Measurements from ENCODE around the gene DPP3.

Gene DPP3

DNA sequence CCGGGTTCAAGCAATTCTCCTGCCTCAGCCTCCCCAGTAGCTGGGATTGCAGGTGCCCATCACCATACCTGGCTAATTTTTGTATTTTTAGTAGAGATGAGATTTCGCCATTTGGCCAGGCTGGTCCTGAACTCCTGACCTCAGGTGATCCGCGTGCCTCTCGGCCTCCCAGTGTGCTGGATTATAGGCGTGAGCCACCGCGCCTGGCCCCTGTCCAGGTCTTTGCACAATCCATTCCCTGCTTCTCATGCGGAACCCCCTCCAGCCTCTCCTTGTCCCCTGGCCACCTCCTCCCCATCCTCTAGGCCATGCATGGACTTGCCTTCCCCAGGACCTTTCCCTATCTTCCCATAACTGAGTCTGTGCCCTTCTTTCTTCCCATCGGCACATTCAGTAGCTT lies 8.7 kb downstream of the DPP3 start:
- no peak for DNase-seq (ENCODE audit: low read depth)

DNA sequence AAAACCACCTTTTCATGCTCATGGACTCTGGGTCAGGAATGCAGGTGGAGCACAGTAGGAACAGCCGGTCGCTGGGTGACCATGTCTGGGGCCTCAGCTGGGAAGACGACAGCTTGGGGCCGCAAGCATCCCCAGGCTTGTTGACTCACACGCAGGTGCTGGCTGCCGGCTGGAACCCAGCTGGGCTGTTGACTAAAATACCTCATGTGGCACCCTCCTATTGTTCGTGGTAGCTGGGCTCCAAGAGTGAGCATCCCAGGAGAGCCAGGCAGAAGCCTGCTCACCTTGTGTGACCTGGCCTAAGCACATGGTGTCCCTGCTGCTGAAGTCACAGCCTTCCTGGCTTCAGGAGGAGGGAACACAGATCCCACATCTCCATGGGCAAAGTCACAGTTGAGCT lies 9.4 kb downstream of the DPP3 start:
- no peak for DNase-seq (ENCODE audit: low read depth)

DNA sequence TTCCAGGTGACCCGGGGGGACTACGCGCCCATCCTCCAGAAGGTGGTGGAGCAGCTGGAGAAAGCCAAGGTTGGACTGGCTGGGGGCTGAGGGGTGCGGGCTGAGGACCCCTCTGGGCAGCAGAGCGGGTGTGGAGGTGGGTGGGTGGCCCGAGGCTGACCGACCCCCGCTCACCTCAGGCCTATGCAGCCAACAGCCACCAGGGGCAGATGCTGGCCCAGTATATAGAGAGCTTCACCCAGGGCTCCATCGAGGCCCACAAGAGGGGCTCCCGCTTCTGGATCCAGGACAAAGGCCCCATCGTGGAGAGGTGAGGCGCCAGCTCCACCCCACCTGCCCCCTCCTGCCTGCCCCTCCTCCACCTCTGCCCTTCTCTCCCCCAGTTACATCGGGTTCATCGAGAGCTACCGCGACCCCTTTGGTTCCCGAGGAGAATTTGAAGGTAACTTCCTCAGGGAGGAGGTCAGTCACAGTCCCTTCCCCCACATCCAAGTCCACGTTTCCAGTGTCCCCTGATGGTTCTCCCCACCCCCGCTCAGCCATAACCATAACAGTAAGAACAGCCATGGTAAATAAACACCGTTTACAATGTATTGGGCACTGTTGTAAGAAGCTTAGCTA lies 11.2 kb downstream of the DPP3 start:
- DNase-seq (ENCODE audit: low read depth): no peak

DNA sequence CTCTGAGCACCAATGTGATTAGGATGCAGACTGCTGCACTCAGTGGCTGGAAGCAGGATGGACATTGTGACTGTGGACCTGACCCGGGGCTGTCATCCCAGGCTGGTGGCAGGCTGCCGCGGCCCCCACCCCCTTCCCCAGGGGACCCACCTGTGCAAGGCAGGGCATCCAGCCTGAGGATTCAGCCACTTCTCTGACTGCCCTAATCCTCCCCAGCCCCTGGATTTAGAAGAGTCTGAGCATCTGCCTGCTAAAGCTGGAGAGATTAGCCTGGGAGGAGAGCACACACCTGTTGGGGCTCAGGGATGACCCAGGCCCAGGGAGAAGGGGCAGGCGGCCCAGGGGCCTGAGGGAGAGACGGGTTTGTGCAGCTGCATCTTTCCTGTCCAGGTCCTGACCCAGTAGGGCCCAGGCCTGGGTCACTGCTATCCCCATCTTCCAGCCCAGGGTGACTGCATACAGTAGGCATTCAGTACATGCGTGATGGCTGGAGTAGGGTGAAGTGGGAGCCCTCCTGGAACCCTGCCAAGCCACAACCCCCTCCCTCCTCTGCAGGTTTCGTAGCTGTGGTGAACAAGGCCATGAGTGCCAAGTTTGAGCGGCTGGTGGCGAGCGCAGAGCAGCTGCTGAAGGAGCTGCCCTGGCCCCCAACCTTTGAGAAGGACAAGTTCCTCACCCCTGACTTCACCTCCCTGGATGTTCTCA lies 12.1 kb downstream of the DPP3 start:
- DNase-seq (ENCODE audit: low read depth): no peak

DNA sequence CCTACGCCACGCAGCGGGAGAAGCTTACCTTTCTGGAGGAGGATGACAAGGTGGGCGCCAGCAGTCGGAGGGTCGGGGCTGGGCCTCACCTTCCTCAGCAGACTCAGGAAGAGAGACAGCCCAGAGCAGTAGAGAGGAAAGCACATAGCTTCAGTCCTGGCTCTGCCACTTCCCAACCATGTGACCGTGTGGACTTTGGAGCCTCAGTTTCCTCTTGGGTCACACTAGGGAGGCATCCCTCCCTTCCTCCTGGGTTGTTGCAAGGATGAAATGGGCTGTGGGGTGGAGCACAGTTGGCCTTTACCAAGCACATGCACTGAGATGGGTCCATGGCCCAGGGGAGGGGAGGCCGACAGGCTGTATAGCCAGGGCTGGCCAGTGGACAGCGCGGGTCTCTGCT lies 12.9 kb downstream of the DPP3 start:
- DNase-seq (ENCODE audit: low read depth): no peak

DNA sequence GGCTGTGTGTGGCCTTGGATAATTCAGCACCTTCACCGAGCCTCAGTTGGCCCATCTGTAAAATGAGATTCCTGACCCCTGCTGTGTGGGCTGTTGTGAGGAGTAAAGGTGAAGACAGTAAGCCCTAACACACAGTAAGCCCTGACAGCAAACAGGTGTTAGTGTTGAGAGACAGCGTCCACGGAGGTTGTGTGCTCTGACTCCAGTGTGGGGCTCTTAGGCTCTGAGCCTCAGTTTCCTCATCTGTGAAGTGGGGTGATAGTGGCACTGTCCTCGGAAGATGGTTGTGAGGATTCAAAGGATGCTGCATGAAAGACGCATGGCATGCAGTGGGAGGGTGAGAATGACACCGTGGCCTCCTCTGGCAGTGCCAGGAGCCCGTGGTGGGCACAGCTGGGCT lies 14.2 kb downstream of the DPP3 start:
- no peak for DNase-seq (ENCODE audit: low read depth)

DNA sequence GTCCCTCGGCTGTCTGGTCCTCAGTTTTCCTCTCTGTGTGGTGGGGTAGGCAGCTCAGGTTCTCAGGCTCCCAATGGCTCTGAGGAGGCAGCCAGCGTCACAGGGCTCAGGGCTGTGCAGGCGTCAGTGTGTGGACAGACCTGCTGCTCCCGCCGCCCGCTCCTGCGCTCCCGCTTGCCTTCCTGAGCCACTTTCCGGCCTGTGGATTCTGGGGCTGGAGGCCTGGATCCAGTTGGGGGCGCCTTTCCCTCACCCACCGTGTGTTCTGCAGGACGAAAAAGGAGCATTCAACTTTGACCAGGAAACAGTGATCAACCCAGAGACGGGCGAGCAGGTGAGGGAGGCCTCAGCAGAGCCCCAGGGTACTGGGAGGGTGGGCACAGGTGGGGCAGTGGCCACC lies 14.7 kb downstream of the DPP3 start:
- no peak for DNase-seq (ENCODE audit: low read depth)

DNA sequence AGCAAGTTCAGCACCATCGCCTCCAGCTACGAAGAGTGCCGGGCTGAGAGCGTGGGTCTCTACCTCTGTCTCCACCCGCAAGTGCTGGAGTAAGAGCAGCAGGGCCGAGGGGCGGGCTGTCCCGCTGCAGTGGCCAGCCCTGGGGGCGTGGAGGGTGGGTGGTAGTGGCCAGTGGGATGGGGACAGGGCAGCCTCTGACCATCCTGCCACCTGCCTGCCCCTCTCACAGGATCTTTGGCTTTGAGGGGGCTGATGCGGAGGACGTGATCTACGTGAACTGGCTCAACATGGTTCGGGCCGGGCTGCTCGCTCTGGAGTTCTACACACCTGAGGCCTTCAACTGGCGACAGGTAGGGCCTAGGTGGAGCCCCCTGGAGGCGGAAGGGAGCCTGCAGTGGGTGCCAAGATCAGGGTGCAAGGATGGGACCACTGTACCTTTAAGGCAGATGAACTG lies 15.2 kb downstream of the DPP3 start:
- no peak for DNase-seq (ENCODE audit: low read depth)

DNA sequence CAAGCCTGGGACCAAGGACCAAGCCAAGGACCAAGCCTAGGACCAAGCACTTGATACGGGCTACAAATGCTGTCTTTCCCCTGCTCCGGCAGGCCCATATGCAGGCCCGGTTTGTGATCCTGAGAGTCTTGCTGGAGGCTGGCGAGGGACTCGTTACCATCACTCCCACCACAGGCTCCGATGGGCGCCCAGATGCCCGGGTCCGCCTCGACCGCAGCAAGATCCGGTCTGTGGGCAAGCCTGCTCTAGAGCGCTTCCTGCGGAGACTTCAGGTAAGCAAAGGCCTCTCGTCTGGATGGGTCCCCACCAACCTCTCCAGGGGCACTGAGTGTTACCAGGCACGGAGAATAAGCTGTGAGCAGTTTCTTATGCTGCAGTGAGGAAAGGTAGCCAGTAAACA lies 17.0 kb downstream of the DPP3 start:
- no peak for DNase-seq (ENCODE audit: low read depth)

DNA sequence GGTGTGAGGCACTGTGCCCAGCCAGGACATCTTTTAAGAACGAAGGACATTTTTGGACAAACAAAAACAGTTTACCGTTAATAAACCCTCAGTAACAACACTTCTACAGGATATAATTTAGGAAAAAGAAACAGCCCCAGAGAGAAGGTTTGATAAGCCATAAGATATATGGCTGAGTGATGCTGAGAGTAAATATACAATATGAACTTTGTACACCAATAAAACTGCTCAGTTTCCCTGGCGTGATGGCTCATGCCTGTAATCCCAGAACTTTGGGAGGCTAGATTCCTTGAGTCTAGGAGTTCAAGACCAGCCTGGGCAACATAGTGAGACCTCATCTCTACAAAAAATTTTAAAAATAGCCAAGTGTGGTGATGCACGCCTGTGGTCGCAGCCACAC lies 18.3 kb downstream of the DPP3 start:
- DNase-seq (ENCODE audit: low read depth): no peak

DNA sequence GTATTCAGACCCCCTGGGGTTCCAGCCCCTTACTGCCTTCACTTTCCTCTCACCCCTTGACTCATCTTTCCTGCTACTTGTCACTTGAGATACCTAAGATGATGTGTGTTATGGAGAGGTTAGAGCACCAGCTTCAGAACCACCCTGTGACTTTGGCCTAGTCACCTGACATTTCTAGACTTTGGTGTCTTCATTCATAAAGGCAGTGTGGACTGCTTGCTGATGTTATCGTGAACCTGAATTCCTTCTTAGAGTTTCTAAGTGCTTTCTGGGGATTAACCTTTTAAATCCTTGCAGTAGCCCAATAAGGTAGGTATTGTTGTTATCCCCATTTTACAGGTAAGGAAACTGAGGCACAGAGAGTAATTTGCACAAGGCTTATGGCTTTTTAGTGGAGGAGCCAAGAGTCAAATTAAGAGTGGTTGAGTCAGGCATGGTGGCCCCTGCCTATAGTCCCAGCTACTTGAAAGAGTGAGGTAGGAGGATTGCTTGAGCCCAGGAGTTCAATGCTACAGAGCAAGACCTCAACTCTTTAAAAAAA lies 25.1 kb downstream of the DPP3 start:
- DNase-seq (ENCODE audit: low read depth): no peak

DNA sequence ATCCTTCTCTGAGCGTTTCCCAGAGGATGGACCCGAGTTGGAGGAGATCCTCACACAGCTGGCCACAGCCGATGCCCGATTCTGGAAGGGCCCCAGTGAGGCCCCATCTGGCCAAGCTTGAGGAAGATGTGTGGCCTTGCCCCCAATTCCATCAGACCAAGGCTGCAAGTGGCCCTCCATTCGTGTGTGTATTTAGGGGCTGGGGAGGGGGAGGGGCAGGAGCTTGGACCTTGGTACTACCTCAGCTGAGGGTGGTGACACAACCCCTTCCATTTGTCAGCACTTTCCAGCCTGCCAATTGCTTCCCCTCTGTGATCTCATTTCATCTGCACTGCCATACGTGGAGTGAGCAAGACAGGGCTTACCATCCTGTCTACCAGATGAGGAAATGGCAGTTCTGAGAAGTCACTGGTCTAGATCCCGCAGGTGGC lies 28.9 kb downstream of the DPP3 start:
- no peak for DNase-seq (ENCODE audit: low read depth)

DNA sequence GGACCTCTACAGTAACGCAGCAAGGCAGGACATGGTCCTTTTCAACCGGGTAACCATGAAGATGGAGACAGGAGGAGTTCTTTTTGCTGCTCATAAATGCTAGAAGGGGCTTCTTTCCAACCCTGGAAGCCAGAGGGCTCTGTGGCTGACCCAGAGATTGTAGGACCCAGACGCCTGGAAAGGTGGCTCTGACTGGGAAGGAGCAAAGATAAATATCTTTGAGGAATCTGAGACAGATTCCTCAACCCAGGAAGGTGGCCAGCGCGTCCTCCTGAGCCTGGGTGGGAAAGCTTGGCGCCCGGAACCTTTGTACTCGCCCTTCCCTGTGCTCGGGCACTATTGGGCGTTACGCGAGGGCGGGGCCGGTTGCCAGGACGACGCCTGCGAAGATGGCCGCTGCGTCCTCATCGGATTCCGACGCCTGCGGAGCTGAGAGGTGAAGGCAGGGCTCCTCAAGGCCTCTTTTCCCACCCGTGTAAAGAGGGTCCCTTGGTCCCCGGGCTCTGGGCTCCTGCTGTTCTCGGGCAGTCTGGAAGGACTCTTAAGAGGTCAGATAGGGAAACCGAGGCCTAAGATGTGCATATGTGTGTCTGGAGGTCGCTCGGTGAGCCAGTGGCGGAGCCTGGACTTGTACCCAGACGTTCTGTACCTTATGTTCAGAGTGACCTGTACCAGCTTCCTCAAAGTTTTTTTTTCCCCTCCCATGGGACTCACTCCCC lies 30.2 kb downstream of the DPP3 start, which contains the start of gene BBS1:
Gene BBS1 (plus strand): TSS at position 365 of the 719 bp plus-strand sequence. CDS start 25 bp downstream, at position 390.
- DNase-seq (ENCODE audit: low read depth): peak; percentile 71

DNA sequence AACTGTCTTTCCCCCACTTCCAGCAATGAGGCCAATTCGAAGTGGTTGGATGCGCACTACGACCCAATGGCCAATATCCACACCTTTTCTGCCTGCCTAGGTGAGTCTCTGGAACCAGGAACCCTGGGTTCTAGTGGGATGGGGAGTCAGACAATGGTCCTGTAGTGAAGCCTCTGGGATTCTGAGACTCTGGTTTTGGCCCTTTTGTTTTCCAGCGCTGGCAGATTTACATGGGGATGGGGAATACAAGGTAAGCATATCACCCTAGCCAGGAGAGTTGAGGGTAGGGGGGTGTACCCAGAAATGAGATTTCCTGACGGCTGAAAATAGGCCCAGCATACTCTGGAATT lies 30.7 kb downstream of the DPP3 start:
- no peak for DNase-seq (ENCODE audit: low read depth)

DNA sequence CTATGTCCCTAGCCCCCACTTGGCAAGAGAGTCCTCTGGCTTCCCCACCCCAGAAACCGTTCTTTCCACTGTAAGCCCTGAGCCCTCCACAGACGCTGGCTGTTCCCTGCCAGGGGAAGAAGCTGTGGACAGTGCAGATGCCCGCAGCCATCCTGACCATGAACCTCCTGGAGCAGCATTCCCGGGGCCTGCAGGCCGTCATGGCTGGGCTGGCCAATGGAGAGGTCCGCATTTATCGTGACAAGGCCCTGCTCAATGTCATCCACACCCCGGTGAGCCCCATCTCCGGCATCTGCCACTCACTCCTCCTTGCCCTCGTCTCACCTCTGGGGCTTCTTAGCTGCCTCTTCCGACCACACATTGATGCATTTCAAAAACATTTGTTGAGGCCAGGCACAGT lies 43.4 kb downstream of the DPP3 start:
- no peak for DNase-seq (ENCODE audit: low read depth)

DNA sequence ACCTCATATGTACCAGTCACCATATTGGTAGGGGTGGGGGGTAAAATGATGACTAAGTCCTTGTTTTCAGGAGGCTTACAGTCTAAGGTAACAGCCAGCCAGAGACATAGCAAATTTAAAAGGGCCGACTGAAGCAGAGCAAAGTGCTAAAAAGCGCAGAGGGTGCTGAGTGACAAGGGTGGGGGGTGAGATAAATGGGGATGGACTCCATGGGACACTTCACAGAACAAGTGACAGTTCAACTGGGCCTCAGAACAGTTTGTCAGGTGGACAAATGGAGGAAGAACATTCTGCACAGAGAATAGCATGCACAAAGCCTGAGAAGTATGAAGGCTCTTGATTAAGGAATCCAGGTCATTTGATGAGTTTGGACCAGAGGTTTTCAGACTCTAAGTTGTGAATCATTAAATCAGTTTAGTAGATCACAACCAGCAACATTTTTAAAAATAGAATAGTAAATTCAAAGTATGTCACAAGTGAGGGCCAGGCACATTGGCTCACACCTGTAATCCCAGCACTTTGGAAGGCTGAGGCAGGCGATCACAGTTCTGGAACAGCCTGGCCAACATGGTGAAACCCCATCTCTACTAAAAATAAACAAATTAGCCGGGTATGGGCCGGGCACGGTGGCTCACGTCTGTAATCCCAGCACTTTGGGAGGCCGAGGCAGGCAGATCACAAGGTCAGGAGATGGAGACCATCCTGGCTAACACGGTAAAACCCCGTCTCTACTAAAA lies 44.2 kb downstream of the DPP3 start:
- no peak for DNase-seq (ENCODE audit: low read depth)

DNA sequence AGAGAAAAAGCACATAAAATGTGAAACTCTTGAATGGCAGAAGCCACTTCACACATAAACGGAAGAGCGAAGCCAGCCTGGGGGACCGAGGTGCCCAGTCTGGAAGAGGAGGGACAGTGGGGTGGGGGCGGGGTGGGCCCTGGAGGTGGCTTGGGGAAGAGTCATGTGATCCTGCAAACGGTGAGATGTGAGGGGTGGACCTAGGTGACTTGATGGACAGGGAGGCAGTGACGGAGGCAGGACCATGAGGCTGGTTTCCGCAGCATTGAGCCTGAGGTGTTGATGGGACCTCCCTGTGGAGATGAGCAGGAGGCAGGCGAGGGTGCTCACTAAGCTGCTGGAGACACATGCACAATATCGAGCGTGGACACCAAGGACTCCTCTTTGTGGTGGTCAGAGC lies 48.8 kb downstream of the DPP3 start:
- no peak for DNase-seq (ENCODE audit: low read depth)

DNA sequence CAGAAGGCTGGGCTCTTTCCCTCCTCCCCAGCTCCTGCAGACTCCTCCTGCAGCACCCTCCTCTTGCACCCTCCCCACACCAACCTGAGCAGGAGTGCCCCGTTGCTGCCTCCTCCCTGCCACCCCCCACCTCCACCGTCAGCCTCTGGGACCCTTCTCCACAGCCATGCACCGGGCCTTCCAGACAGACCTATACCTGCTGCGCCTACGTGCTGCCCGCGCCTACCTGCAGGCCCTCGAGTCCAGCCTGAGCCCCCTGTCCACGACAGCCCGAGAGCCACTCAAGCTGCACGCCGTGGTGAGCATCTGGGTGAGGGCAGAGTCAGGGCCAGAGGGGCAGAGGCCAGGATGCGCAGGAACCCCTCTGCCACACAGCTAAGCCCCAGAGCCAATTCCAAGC lies 49.4 kb downstream of the DPP3 start:
- no peak for DNase-seq (ENCODE audit: low read depth)

DNA sequence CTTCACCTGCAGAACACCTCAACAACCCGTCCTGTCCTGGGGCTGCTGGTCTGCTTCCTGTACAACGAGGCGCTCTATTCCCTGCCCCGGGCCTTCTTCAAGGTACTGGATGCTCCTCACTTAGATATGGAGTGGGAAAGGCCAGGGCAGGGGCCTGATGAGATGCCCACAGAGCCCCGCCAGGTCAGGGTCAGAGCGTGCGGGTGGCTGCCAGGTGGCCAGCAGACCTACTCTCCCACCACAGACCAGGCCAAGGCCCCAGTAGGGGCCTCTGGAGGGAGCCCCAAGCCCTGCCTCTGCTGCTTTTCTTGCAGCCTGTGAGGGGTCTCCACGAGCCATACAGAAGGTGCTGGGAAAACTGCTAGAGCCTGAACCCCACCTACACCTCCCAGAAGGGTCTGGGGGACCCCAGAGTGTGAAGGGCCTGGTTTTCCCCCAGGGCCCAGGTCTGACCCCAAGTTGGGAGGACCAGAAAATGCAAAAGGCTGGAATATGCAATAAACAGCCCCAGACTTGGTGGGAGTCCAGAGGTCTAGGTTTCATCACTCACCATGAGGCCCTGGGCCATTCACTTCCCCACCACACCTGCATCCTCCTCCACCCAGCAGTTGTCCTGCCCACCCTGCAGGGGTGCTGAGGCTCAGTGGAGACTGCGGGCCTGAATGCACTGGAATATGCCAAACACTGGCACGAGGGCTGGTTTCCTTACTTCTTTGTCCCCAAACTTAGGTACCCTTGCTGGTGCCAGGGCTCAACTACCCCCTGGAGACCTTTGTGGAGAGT lies 50.9 kb downstream of the DPP3 start:
- DNase-seq (ENCODE audit: low read depth): no peak

DNA sequence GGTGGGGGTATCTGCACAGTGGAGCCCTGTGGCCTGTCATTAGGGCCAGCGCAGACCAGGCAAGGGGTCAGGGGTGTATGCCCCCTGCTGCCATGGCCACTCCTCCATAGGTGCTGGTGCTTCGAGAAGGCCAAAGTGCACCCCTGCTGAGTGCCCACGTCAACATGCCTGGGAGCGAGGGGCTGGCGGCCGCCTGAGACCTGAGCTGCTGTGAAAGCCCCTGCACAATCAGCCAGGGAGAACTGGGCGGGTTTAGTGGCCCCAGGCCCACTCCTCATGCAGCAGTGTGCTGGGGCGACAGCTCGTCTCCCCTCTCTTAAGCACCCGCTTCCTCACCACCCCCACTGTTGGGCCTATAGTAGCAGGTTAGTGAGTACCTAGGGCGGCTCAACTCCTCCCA lies 51.6 kb downstream of the DPP3 start:
- no peak for DNase-seq (ENCODE audit: low read depth)

DNA sequence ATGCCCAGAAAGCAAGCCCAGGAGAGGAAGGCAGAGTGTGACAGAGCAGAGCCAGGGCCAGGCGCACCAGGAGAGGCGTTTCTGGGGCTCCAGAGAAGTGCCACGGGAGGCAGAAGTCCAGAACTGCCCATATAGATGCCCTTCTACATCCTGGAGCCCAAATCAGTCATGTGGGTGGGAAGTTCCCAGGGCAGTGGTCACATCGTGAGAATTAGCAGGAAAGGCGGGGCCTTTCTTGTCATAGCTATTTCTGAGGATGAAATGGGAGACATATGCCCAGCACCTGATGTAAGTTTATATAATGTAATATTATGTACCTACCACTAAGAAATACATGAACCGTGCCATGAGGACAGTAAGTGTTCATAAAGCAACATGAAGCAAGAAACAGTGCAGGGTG lies 52.5 kb downstream of the DPP3 start:
- DNase-seq (ENCODE audit: low read depth): no peak

Data from stimulated activated CD8-positive, alpha-beta memory T cell treated with anti-CD3 and anti-CD28 coated beads, Interleukin-7, amount 100 ng/mL, for 24 hours (primary cell).